ENCODE measurements around the gene TPM1.

The TPM1 gene

DNA sequence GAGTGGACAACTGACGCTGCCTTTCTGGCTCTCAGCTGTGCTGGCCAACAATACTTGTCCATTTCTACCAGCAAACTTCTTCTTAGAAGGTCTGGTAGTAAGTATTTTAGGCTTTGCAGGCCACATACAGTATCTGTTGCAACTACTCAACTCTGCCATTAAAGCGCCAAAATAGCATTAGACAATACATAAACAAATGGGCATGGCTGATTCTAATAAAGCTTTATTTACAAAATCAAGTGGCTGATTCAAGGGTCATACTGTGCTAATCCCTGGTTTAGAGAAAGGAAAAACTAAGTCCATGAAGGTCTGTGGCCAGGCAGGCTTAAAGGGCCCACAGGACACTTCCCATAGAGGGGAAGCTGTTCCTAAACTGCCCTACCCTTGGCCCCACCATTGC is 26.3 kb upstream of the TPM1 start:
- no peak for DNase-seq (ENCODE audit: low read depth)

DNA sequence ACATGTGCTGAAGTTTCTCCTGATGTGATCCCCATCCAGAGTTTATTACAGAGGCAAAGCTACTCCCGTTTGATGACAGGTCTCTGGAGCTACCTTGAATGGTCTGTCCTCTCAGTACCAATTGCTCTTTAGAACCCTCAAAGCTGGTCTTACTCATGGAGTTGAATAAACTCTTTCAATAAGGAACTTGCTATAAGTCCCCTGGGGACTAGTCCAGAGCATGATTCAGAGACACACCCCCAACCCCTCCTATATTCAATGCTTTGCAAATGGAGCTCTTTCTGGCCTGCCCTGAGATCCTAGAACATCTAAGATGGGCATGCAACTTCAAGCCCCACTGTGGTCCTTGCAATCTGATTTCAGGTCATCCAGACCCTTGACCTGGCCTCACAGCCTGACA is 23.9 kb upstream of the TPM1 start:
- DNase-seq (ENCODE audit: low read depth) = no peak

DNA sequence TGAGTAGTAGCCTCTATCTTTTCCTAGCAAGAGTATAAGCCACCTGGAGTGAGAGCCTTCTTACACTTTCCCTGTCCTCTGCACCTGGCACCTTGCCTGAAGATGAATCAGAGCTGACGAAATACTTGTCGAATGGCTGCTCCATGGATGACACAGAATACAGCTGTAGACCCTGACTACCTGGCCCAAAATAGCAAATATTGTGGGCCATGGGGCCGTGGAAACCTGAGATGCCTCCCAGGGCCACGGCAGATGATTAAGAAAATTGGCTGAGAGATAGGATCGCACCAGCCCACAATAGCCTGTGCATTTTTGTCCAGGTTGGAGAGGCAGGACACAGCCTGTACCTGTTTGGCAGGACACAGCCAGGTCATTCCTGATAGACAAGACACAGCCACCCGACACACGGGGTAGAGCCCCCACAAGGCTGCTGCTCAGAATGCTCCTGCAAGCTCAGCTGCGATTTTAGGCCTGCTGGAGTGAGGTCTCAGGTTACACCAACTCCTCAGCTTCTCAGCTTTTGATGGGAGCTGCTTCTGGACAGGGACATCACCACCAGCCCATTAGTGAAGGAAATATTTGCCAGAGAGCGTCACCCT is 22.9 kb upstream of the TPM1 start:
- DNase-seq (ENCODE audit: low read depth) = peak; percentile 76

DNA sequence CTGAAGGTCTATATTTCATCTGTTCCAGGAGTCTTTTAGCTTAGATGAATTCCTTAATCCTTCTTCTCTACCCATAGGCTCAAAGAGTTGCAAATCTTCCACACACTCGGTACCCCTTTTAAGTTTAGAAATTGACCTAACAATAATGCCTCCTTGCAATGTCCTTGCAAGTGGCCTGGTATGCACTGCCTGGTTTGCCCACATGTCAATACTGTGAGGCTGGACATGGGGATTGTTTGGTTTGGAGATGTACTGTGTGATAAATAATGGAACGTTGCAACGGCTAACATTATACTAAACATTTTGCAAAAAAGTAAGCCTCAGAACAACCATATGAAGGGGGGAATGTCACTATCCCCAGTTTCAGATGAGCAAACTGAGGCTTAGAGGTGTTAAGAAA is 22.4 kb upstream of the TPM1 start:
- no peak for DNase-seq (ENCODE audit: low read depth)

DNA sequence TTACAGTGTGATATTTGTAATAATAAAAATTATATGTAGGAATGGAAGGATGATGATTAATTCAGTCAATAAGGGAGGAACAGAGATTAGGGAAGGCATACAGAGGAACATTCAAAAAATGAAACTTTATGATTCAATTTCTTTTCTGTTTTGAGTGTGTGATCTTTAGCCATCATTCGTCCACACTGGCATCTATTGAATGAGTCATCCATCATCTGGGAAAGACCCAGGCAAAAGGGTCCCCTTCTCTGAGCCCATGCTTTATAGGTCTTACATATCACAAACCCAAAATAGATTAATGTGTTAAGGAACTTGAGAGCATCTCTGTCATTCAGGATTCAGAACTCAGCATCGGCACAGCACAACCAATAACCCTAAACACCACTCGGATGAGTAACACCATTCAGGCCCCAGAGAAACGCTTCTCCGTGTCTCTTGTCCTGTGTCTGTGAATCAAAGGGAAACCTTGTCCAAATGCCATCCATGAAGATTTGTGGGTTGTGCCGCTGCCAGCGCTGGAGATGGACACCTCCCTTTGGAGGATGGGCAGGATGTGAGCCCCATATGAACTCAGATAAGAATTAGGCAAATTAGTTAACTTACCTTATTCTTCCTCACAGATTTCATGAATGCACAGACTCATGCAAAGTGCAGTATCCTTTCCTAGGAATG is 21.7 kb upstream of the TPM1 start:
- DNase-seq (ENCODE audit: low read depth) = no peak

DNA sequence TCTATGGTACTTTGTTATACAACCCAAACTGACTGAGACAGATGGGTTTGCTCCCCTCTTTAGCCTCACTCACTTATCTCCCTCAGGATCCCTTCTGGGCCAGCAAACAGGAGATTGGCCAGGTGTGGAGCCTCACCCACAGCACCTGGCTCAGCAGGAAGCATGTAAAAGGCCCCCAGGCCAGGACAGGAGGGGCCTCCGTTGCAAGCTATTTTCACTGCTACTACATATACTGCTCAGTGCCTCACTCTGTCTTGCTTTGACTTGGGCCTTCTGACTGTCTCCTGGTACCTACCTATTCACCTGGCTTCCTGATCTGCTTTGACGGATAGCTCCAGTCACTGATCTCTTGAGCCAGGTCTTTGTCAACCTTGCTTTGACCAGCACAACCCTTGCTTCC is 20.4 kb upstream of the TPM1 start:
- no peak for DNase-seq (ENCODE audit: low read depth)

DNA sequence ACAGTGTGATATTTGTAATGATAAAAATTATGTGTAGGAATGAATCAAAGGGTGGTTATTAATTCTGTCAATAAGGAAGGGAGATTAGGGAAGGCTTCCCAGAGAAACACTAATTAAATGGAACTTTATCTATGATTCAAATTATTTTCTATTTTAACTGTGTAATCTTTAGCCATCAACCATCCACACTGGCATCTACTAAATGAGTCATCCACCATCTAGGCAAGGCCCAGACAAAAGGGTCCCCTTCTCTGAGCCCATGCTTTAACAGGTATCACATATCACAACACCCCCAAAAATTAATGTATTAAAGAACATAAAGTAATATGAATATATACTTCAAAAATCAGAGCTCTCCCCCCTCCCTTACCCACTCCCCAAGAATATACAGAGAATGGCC is 19.9 kb upstream of the TPM1 start:
- DNase-seq (ENCODE audit: low read depth) = no peak

DNA sequence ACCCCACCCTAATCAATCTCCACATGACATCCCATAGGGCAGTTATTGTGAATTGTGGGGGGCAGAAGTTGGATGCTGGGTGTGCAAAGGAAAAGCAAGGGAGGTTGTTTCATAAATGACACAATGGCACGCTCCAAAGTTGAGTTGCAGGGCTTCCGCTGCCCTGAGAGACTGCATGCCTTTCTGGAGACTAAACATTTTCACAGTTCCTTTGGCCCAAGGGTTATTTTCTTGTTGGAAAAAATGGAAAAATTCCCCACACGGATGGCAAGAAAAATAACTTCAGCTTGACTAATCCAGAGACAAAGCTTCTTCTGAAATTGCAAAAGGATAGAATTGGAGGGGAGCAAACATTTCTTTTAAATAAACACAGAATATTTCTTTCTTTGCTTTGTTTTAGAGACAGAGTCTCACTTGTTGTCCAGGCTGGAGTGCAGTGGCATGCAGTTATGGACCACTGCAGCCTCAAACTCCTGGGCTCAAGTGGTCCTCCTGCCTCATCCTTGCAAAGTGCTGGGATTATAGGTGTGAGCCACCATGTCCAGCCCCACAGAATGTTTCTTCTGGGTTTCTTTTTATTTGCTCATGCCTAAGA is 19.1 kb upstream of the TPM1 start:
- DNase-seq (ENCODE audit: low read depth) = no peak

DNA sequence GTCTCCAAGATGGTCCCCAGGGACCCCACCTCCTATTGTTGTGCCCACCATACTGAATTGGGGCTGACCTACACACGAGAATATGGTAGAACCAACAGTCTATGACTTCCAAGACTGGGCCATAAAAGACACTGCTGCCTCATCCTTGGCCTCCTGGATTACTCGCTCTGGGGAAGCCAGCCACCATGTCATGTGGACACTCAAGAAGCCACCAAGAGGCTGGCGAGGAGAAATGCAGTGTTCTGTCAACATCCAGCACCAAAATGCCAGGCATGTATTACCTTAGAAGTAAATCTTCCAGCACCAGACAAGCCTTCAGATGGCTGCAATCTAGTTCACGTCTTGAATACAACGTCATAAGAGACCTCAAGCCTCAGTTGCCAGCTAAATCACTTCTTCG is 17.1 kb upstream of the TPM1 start:
- DNase-seq (ENCODE audit: low read depth) = no peak

DNA sequence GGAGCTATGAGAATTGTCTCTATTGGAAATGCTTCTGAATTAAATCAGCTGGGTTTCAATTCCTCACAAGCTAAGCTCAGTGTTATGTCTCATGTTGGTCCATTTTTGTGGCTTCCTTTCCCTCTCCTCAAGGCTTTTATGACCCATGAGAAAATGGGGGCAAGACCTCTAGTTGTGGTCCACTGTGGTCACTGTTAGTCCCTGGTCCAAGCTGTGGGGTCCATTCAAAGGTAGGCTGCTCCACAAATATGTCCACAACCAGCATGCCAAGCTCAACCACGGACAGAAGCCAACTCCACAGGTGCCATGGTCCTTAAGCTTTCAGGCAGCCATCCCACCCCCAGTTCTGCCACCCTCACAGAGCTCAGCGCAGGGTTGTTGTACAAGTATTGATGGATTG is 14.9 kb upstream of the TPM1 start:
- no peak for DNase-seq (ENCODE audit: low read depth)

DNA sequence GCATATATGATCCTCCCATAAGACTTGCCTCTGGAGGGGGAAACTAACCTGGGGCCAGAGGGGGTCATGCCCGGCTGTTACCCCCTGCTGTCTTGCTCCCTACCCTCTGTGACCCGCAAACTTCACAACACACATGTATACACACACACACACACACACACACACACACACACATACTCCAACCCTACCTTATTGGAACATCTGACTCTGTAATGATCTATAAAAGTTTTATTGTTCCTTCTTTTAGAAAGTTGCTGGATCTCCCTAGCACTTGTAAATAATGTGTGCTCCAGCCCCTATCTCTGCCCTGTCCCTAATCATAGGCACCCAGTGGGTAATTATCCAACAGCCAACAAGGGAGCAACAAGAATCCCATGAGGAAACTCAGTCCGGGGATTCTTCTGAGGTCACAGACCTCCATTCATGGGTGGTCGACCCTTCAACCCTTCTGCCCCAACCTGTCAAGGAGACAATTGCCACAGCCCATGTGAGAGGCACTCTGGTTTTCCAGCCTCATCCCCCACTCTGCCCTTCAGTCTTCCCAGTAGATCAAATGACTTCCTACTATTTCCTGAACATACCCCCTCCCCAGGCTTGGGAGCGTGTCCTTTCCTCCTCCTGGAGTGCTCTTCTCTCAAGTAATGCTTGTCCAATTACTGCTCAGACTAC is 14.0 kb upstream of the TPM1 start:
- no peak for DNase-seq (ENCODE audit: low read depth)

DNA sequence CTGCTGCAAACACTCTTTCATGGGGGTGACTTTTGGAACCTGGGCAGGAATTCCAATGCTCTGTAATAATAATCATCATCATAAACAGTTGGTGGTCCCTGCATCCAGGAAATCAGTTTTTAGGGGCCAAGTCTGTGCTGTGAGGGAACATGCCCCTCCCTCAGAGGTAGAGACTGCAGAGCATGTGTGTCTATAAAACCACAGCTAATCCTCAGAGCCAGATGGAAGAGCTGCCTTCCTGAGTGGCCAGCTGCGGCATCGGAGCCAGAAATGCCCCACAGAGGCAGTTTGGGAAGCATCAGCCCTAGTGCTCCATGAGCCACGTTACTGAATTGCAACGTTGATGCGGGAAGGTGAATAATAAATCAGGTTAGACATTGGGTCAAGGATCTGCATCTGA is 12.9 kb upstream of the TPM1 start:
- no peak for DNase-seq (ENCODE audit: low read depth)

DNA sequence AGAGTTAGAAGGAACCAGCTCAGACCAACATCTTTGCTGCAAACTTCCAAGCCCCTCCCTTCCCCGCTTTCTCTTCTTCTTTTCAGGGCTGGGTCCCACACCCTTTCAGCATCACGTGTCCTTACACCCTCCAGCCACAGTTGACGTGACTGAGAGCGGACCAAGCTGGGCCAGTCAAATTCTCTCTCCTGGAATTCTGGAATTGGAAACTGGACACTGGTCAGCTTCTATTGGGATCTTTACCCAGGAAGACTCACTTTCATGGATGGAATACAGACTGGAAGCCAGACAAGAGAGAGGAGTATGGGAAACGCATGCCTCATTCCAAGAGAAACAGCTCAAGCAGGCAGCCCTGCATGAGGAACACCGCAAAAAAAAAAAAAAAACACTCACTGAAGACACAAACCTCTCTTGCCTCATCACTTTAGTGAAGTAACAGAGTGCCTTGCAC is 12.4 kb upstream of the TPM1 start:
- DNase-seq (ENCODE audit: low read depth) = no peak

DNA sequence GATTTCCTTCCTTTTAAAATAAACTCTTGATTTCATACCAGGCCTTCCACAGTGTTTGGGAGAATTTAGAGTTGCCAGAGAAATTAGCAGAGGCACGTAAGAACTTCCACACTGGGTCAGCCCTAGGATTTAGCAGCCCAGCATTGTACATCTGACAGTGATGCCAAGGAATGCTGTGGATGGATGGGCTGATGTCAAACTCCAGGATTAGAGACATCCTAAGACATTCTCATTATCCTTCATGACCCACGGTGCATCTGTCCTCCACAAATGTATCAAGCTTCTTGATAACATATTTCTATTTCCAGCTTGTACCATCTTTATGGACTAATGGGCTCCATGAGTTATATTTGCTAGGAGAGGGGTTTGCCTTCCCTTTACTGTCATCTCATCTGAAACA is 8.0 kb upstream of the TPM1 start:
- no peak for DNase-seq (ENCODE audit: low read depth)

DNA sequence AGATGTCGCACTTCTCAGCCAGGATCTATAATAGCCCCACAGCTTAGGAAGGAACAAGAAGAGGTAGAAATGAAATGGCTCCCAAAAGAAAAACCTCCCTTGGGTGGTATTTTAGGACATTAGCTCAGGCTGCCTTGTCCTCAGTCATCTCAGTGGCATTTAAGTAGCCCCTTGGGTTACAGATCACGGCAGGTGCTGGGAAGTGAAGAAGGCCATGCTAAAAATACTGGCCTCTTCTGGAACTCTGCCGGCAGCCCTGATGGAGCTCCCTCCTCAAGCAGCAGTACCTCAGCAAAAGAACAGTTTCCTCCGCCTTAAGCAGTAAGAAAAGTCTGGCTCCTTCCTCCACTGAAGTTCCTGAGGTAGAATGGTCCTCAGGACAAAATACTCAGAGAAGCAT is 7.3 kb upstream of the TPM1 start:
- DNase-seq (ENCODE audit: low read depth) = no peak

DNA sequence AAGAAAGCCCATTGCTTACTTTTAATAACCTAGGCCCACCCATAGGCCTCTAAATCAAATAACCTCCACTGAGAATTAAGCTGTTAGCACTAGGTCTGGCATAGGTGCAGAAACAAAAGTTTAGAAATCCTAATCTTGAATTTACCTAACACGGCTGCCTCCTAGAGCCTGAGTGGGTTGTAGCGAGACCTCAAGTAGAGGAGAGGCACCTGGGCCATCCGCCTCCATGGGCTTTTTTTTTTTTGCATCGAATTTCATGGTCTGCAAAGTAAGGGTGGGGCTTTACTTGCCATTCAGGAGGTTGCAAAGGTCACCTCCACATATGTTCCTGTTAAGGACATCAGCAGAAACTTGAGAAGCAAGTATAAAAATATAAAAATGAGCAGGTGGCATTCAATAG is 6.6 kb upstream of the TPM1 start:
- DNase-seq (ENCODE audit: low read depth) = no peak

DNA sequence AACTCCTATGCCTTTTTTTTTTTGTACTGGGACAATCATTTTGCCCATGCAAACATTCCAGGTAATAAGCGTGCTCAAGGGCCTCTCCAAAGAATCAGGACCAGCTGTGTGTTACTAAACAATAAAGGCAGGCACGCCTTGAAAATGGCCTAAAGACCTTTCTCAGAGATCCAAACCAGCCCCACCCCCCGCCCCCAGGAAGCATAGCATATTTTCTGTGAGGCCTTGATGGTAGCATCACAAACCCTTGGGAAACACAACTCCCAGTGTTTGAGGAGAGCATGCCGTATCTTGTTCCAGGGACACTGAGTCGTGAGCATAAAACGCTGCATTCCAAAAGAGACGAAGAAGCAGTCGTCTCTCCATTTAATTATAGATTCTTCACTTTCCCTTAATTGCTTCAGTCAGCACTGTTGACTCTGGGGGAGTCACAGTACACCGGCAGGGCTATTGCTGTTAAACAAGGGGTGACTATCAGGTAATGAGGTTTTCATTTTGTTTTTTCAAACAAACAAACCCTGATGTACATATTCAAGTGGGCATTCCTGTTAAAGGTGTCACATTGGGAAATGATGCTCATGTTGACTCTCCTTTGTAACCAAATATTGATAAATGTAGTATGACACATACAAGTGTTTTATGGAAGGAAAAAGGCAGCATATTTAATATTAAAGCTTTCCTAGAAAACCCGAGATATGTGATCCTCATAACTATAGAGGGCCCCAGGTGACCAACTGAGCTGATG is 4.4 kb upstream of the TPM1 start:
- DNase-seq (ENCODE audit: low read depth) = no peak

DNA sequence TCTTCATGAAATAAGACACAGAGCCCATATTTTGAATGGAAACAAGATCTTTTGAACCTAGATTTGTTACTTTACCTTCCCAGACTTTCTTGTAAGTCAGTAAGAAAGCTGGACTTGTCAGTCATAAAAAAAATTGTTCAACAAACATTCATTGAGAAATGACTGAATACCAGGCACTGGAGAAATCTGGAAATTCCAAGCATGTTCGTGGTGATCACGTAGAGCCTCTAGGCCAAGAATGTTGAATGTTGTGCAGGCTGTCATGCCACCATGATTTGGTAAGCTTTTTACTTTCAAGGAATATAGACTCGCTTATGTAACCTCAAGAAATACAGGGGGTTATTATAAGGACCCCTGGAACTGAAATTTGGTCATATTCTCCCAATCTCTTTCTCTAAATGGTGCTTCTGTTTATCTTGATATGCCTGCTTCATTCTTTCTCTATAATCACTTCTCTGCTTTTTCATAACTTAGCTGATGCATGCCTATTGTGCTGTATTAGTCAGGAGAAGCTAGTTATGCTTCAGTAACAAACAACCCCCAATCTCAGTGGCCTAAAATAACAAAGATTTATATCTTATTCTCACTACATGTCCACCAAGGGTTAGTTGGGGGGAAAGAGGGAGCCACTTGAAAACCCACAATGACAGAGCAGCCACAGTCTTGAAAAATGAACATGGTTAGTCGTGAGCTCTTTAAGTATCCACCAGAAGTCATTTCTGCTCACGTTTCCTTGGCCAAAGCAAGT is 3.4 kb upstream of the TPM1 start:
- no peak for DNase-seq (ENCODE audit: low read depth)

DNA sequence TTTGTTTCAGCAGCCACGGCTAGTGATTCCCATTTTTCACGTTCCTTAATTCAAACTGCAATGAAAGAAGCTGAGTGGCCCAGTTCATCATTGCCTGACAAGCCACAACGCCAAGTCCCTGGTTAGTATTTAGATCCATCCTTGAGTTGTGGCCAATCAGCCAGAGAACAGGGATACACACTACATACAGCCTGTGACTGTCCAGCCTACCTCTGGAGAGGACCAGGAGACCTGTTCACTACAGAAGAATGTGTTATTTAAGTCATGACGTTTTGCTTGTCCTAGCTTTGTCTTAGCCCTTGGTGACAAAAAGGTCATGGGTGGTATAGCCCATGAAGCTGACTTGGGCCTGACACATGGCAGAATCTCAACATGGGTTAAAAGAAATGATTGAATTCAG is 2.7 kb upstream of the TPM1 start:
- no peak for DNase-seq (ENCODE audit: low read depth)

DNA sequence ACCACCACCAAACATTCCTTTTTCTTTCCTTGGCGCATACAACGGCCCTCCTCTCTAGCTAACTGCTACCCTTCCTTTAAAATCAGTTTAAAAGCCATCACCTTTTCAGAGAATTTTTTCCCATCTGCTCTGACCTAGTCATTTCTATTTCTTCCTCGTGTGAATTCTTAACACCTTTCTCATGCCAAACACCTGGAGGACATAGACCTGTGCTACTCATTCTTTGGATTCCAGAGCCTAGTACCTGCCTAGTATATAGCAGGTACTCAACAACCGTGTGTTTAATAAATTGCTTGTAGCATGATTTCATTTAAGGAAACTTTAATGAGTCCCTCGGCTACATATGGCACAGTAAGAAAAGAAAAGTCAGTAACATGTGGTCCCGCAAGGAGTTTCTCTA is 2.0 kb upstream of the TPM1 start:
- DNase-seq (ENCODE audit: low read depth) = no peak

DNA sequence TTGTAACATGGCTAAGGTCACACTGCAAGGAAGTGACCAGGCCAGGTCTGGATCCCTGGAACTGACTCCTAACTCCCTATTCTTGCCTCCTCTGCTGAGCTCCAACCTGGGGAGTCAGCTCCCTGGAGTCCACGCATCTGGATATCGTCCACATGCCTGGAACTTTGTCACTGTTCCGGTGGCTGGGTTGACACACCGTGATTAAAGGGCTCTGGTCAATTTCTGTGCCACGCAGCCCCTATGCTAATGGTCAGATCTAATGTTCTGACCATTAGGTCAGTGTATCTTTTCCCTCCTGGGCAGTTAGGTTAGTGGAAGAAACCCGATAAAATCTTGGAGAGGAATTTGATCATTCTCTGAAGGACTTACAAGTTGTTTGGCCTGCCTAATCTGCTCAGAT is 1.6 kb upstream of the TPM1 start:
- no peak for DNase-seq (ENCODE audit: low read depth)

DNA sequence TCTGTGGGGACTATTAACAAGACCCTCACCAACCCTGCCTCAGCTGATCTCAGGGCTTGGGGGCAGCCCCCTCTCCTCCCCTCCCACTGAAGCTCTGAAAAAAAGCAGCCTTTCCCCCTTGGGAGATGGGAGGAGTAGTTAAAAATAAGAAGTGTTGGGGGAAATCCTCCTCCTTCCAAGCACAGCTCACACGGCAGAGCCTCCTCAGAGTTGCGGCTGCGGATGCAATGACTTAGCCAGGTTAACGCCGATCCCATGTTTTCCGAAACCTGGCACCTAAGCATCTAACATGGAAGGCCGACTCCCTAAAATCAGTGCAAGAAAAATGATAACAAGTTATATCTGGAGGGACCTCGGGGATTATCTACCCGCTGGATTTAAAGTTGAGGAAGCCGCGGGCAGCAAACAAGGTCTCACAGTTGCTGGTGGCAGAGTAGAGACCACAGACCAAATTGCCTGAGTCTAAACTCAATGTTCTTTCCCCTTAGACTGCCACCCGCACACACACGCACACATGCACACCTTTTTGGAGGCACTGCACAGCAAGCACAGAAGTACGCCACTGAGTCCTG is 1.1 kb upstream of the TPM1 start:
- no peak for DNase-seq (ENCODE audit: low read depth)
